Stimulated activated CD4-positive, alpha-beta T cell treated with anti-CD3 and anti-CD28 coated beads, TNF-alpha, amount 100 ng/mL, for 4 hours (primary cell): ENCODE results near the gene PLCH2.

Experiments used
- DNase-seq, 3 experiments: peaks; one replicate each; pipeline ENCODE4 v3.0.0-alpha.2; 2020; ENCODE audit warnings: low read depth in 3 of 3

Gene PLCH2

GRCh38 chr1:2528966-2529783, 53.1 kb downstream of the PLCH2 start:
- DNase-seq: peak in 1 of 3 experiments; percentile 34

- DNase-seq: no peak
Measured at GRCh38 chr1:2529784-2530512, 53.9 kb downstream of the PLCH2 start, which contains the start of gene HES5. Gene HES5 (minus strand): TSS chr1:2530263. CDS start chr1:2530164, 99 bp downstream.

- no peak for DNase-seq
Measured at GRCh38 chr1:2530513-2531361, 54.6 kb downstream of the PLCH2 start.

DNA sequence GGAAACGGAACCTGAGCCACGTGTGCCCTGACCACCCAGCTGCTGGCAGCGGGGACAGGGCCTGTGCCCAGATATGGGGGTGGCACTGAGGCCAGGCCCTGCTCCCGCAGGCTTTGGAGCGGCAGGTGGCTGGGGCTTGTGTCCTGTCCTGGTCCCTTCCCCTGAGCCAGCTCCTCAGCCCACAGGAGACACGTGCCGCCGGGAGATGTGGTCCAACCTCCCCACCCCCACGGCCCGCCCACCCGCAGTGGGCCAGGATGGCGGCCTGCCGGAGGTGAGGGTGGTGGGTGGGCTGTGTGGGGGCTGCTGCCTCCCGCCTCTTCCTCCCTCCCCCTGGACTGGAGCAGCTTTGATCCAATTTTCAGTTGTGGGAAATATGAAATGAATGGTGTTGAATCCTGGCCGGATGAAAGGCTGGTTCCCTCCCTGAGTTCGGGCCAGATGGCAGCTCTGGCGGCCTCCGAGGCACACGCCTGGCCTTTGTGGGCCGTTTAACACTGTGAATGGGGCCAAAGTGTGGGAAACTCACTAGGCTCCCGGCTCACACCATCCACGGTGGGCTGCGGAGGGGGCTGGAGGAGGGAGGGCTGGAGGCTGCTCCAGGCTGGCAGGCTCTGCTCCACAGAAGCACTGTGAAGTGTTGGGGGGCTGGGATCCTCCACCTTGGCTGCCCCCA, 56.5 kb downstream of the PLCH2 start:
- no peak for DNase-seq

GRCh38 chr1:2533365-2533764, 57.3 kb downstream of the PLCH2 start:
- no peak for DNase-seq

GRCh38 chr1:2534315-2534686, 58.2 kb downstream of the PLCH2 start:
- no peak for DNase-seq

DNA sequence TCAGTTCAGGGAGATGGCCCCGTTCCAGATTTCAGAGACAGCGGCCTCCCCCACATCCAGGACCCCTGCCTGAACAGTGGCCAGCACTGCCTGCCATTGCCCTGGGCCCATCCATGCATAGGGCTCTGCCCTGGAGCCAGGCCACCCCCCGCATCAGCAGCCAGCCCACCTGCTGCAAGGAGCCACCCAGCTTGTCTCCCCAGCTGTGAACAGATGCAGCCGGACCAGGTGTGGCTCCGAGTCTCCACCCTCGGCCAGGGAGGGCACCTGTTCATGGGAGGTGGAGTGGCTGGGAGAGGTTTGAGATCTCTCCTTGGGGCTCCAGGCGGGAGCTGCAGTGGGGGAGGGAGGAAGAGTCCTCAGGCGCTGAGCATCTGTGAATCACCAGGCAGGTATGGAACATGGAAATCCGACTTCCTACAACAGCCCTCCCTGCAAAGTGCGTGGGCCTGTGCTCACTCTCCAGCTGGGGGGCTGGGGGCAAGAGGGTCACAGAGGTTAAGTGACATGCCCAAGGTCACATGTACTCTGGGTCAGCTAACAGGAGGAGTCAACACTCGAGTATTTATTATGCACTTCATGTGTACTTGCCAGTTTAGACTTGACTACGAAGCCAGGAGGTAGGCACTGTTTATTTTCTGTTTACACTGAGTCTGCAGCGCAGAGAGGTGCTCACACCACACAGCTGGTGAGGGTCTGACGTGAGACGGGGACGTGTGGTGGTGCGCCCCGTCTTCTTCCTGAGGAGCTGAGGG, 58.8 kb downstream of the PLCH2 start:
- DNase-seq: no peak

DNA sequence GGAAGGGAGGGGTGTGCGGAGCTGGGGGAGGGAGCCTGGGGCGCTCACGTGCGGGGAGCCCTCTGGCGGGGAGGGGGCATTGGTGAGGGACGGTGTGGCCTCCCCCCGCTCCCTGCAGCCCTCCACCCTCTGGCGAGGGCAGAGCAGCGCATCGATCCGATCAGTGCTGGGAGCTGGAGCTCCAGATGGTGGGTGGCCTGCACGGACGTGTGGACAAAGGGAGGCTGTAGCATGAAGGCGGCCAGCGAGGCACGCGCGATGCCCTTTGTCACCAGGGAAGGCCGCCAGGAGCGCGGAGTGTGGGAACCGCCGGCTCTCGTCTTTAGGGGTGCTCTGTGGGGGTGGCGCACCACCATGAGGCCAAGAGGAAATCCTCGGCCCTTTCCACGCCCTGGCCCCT, 59.4 kb downstream of the PLCH2 start:
- DNase-seq: no peak

GRCh38 chr1:2535981-2536380, 59.9 kb downstream of the PLCH2 start:
- no peak for DNase-seq

DNA sequence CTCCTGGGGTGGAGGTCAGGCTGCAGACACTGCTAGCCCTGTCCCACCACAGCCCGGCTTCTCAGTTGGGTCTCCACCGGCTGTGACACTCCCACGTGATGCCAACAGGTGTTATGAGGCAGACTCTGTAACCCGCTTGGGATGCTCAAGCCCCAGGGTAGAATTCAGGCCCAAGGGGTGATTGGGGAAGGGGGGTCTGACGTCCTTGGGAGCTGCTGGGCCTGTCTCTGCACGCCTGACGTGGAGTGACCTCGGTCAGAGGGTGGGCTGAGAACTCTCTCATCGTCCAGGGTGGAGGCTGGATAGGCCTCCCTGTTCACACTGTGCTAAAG, 61.7 kb downstream of the PLCH2 start:
- no peak for DNase-seq

- no peak for DNase-seq
Measured at GRCh38 chr1:2538376-2538775, 62.3 kb downstream of the PLCH2 start.

- no peak for DNase-seq
Measured at GRCh38 chr1:2538872-2539271, 62.8 kb downstream of the PLCH2 start.

GRCh38 chr1:2539312-2539907, 63.3 kb downstream of the PLCH2 start:
- DNase-seq: no peak

DNA sequence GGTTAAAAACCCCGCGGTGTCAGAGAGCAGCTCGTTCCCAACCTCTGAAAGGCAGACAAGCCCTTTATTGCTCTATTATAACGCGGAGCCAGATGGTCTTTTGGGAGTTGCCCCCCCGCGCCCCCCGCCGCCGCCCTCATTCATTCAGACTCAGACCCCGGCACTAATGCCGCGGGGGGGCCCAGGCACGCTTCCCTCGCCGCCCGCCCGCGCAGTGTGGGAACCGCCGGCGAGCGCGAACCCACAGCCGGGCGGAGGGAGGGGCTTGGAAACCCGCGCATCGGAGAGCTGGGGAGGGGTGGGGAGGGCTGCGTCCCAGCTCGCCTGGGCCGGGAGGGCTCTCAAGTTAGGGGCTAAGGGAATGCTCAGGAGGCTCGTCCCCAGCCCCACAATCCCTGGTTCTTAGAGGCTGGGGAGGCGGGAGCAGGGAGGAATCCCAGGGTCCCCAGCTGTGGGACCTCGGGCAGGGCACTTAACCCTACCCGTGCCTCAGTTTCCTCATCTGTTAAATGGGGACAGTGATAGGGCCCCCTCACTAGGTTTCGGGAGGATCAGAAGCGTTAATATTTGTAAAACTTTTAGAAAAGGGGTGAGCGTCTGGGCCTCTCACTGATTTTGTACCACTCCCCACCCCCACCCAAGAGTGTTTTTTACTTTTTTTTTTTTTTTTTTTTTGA, 64.9 kb downstream of the PLCH2 start:
- DNase-seq: no peak

GRCh38 chr1:2541619-2542245, 65.6 kb downstream of the PLCH2 start:
- no peak for DNase-seq

DNA sequence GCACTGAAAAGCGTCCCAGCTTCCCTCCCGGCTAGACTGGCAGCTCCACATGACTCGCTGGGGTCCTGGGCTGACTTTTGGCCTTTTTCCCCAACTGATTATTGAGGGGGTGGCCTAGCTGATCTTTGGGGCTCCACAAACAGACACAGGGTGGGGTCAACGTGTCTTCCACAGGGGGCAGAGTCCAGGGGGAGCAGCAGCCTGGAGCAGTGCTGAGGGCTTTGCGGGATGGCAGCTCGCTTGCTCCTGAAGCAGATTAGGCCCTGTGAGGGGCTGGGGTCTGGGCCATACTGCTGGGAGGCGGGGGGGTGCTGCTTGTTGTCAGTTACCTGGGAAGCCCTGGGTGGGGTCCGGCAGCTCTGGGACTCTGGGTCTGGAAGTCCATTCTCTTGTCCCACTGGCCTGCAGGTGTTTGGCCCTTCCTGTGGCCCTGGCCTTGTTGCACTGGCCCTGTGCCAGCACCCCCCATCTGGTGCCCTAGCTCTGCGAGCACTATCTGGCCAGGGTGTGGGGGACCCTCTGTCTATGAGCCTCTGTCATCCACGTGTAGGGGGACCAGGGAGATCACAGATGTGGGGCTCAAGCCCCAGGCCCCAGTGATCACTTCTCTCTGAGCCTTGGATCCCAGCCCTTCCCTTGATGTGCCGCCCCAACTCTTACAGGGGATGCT, 66.3 kb downstream of the PLCH2 start:
- no peak for DNase-seq

- DNase-seq: no peak
Measured at GRCh38 chr1:2543543-2544092, 67.5 kb downstream of the PLCH2 start.

- no peak for DNase-seq
Measured at GRCh38 chr1:2544093-2544874, 68.2 kb downstream of the PLCH2 start.
